ENCODE measurements around the gene TMEM35B.
"Not testable (repeated sequence)": the region's sequence is repeated elsewhere in the genome, so short reads cannot be mapped to it uniquely, and the experiment has no call there.

The TMEM35B gene

DNA sequence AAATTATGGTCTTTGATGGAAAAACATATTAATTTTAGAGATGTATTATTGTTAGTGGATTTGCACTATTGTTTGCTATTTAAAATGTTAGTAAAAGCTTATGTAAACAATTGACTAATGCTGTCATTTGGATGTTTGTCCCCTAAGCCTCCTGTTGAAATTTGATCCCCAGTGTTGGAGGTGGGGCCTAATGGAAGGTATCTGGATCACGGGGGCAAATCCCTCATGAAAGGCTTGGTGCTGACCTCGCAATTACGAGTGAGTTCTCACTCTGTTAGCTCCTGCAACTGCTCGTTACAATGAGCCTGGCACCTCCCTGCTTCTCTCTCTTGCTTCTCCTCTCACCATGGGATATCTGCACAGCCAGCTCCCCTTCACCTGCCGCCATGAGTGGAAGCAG lies 14.3 kb downstream of the TMEM35B start:
- TF ChIP-seq, protein P1, sequence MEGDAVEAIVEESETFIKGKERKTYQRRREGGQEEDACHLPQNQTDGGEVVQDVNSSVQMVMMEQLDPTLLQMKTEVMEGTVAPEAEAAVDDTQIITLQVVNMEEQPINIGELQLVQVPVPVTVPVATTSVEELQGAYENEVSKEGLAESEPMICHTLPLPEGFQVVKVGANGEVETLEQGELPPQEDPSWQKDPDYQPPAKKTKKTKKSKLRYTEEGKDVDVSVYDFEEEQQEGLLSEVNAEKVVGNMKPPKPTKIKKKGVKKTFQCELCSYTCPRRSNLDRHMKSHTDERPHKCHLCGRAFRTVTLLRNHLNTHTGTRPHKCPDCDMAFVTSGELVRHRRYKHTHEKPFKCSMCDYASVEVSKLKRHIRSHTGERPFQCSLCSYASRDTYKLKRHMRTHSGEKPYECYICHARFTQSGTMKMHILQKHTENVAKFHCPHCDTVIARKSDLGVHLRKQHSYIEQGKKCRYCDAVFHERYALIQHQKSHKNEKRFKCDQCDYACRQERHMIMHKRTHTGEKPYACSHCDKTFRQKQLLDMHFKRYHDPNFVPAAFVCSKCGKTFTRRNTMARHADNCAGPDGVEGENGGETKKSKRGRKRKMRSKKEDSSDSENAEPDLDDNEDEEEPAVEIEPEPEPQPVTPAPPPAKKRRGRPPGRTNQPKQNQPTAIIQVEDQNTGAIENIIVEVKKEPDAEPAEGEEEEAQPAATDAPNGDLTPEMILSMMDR (IDR thresholded peaks at IDR 0.05; ENCODE audit: low read depth, low read length): no peak
- no peak for DNase-seq (ENCODE audit: low read depth in 2 of 2)
- no peak overlapping the region for H3K4me3 ChIP-seq (replicated peaks in 1 of 2; ENCODE audit: low read depth in 2 of 2, low read length in 2 of 2)

DNA sequence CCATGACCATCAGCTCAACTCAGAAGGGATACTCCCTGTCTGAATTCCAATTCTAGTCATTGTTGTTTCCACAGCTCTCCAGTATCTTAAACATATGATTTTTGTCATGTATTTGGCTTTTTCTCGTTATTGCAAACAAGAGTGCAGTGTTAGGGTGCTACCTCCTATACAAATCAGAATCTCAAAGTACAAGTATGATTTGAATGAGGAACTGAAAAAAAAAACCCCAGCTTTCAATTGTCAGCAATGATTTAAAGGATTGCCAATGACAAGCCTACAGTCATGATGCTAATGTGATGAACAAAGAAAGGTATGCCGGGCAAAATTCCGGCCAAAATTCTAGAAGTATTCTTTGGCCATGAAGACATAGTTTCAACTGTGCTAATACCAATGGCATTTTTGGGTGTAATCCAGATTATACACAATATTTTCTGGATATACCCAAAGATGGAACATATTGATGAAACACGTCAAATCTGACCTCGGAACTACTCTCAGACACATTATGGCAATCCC lies 14.9 kb downstream of the TMEM35B start:
- TF ChIP-seq, protein P1 (IDR thresholded peaks at IDR 0.05; ENCODE audit: low read depth, low read length): no peak
- H3K4me3 ChIP-seq (replicated peaks in 1 of 2; ENCODE audit: low read depth in 2 of 2, low read length in 2 of 2): no peak overlapping the region
- DNase-seq (ENCODE audit: low read depth in 2 of 2): peak in 1 of 2 donors; percentile 48

DNA sequence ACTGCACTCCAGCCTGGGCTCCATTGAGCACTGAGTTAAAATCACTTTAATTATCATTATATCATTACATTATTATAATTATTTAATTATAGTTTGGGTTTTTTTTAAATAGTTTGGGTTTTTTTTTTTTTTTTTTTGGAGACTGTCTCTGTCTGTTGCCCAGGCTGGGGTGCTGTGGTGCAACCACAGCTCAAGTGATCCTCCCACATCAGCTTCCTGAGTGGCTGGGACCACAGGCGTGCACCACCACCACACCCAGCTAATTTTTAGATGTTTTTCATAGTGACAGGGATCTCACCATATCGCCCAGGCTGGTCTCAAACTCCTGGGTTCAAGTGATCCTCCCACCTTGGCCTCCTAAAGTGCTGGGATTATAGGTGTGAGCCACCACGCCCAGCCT lies 16.9 kb downstream of the TMEM35B start:
- not testable (repeated sequence) for H3K4me3 ChIP-seq (replicated peaks in 1 of 2; ENCODE audit: low read depth in 2 of 2, low read length in 2 of 2); DNase-seq (ENCODE audit: low read depth in 2 of 2)

- not testable (repeated sequence) for DNase-seq (ENCODE audit: low read depth in 2 of 2); H3K4me3 ChIP-seq (replicated peaks in 1 of 2; ENCODE audit: low read depth in 2 of 2, low read length in 2 of 2)
Observed at GRCh38 chr1:34967672-34968071, 17.5 kb downstream of the TMEM35B start.

GRCh38 chr1:34965597-34965996 lies 19.6 kb downstream of the TMEM35B start:
- TF ChIP-seq, protein P1 (IDR thresholded peaks at IDR 0.05; ENCODE audit: low read depth, low read length): no peak
- no peak for DNase-seq (ENCODE audit: low read depth in 2 of 2)
- H3K4me3 ChIP-seq (replicated peaks in 1 of 2; ENCODE audit: low read depth in 2 of 2, low read length in 2 of 2): no peak overlapping the region

- no peak for DNase-seq (ENCODE audit: low read depth in 2 of 2)
- TF ChIP-seq, protein P1 (IDR thresholded peaks at IDR 0.05; ENCODE audit: low read depth, low read length): no peak
- H3K4me3 ChIP-seq (replicated peaks in 1 of 2; ENCODE audit: low read depth in 2 of 2, low read length in 2 of 2): no peak overlapping the region
Observed at GRCh38 chr1:34950428-34950827, 34.7 kb downstream of the TMEM35B start.

DNA sequence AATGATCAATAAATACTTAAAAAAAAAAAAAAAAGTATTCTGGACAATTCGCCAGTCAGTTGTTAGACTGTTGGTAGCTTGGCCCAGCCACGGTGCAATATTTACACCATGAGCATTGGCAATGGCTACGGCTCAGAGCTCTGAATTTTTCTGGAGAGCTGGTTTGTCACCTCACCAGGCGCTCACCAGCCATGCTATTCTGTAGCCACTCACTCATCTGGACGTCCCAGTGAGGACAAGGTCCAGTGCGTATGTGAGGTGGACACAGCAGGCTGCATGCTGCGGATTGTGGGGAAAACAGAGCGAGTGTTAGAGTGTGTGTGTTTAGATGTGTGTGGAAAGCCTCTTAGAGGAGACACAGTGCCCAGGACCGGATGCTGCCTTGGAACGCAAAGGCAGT lies 36.4 kb downstream of the TMEM35B start:
- DNase-seq (ENCODE audit: low read depth in 2 of 2); H3K4me3 ChIP-seq (replicated peaks in 1 of 2; ENCODE audit: low read depth in 2 of 2, low read length in 2 of 2): not testable (repeated sequence)

- not testable (repeated sequence) for DNase-seq (ENCODE audit: low read depth in 2 of 2); H3K4me3 ChIP-seq (replicated peaks in 1 of 2; ENCODE audit: low read depth in 2 of 2, low read length in 2 of 2)
Observed at GRCh38 chr1:34947641-34948314, 37.4 kb downstream of the TMEM35B start.

- H3K4me3 ChIP-seq (replicated peaks in 1 of 2; ENCODE audit: low read depth in 2 of 2, low read length in 2 of 2): no peak overlapping the region
- TF ChIP-seq, protein P1 (IDR thresholded peaks at IDR 0.05; ENCODE audit: low read depth, low read length): no peak
- DNase-seq (ENCODE audit: low read depth in 2 of 2): no peak
Observed at GRCh38 chr1:34946211-34946610, 38.9 kb downstream of the TMEM35B start.

GRCh38 chr1:34941798-34942197 lies 43.3 kb downstream of the TMEM35B start:
- H3K4me3 ChIP-seq (replicated peaks in 1 of 2; ENCODE audit: low read depth in 2 of 2, low read length in 2 of 2); DNase-seq (ENCODE audit: low read depth in 2 of 2): not testable (repeated sequence)

All from cardiac fibroblast (primary cell).